HG02943 (cell line): ENCODE results near the gene GLIPR1.
"Not testable (repeated sequence)": the region's sequence is repeated elsewhere in the genome, so short reads cannot be mapped to it uniquely, and the experiment has no call there.

Experiments used
- ATAC-seq: cut with Tn5 transposase; IDR thresholded peaks from one replicate; pipeline ENCODE4 v1.9.1; 2021; ENCODE audit warnings: mild to moderate bottlenecking, low read depth, moderate library complexity; ENCODE audit not compliant: unreplicated experiment

GLIPR1 gene

DNA sequence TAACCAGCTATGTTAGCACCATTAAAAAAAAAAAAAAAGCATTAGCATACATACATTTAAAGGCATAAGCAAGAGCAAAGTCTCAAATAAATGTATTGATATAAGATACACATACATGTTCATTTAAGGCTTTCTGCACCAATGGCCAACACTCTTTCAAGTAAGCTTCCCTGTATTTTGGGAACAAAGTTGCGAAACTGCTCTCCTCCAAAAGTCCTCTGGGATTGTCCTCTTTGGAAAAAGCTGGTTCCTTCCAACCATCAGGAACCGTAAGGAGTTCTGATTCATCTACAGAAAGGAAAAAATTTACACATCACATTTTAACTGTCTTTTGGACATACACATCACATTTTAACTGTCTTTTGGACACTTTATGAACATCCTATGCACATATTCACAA lies 27.6 kb downstream of the GLIPR1 start:
- no peak for ATAC-seq

- ATAC-seq = no peak
Observed at GRCh38 chr12:75509621-75510020, 29.1 kb downstream of the GLIPR1 start.

- peak; percentile 99 for ATAC-seq
Observed at GRCh38 chr12:75511116-75512048, 30.8 kb downstream of the GLIPR1 start, which contains the start of gene KRR1. TSS of gene KRR1 (minus strand) at chr12:75511609. CDS start at chr12:75511597, 12 bp downstream.

- ATAC-seq = not testable (repeated sequence)
Observed at GRCh38 chr12:75521224-75521623, 40.7 kb downstream of the GLIPR1 start.

- ATAC-seq = not testable (repeated sequence)
Observed at GRCh38 chr12:75522124-75522523, 41.6 kb downstream of the GLIPR1 start.

GRCh38 chr12:75525263-75525662 lies 44.7 kb downstream of the GLIPR1 start:
- no peak for ATAC-seq

DNA sequence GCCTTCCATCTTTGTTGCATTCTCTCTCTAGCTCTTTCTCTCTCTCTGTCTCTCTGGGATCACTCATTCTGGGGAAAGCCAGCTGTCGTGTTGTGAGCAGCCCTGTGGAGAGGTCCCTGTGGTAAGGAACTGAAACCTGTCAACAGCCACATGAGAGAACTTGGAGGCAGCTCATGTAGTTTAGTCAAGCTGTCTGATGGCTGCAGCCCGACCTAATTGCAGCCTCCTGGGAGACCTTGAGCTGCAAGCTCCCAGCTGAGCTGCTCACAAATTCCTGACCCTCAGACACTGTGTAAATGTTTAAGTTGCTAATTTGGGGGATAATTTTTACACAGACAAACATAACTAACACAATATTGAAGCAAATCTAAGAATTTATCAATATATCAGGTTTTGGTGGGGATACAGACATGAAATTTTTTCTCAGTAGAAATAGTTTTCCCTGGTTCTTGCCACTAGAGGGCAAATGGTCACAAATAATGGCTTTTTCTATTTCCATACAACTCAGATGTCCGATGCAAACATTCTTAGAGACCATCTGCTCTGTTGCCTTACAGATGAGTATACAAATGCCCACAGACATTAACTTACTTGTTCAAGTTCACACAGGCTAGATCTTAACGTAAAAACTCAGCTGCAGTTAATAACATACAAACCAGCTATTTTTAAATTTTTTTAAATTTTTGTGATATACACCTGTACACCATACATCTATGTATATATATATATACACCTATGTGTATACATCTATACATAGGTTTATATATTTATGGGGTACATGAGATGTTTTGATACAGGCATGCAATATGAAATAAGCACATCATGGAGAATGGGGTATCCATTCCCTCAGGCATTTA lies 46.3 kb downstream of the GLIPR1 start:
- peak; percentile 93 for ATAC-seq

GRCh38 chr12:75528272-75528671 lies 47.7 kb downstream of the GLIPR1 start:
- no peak for ATAC-seq

GRCh38 chr12:75528692-75529091 lies 48.1 kb downstream of the GLIPR1 start:
- ATAC-seq = no peak

DNA sequence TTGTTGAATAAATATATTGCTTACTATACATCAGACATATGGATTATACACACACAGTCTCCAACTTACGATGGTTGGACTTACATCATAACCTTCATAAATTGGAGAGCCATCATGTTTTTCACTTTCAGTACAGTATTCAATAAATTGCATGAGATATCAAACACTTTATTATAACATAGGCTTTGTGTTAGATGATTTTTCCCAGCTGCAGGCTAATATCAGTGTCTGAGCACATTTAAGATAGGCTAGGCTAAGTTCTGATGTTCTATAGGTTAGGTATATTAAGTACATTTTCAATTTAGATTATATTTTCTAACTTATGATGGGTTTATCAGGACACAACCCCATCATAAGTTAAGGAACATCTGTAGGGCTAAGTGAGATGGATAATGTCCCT lies 48.8 kb downstream of the GLIPR1 start:
- no peak for ATAC-seq

DNA sequence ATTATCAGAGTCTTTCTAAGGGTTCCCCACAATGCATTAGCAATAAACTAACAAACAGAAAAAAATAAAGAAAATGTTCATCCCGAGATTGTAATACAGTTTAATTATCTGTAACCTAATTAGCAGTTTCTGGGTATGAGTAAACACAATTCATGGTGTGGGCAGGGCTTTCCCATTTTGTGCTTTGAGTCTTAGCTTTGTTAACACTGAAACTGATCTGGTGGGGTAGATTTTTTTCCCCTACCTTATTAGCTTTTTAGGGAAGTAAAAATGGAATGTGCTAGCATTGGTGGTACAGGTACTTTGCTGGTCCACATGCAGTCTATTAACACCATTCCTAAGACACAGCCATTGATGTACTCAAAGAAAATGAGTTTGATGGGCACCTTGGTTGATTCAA lies 49.3 kb downstream of the GLIPR1 start:
- no peak for ATAC-seq

DNA sequence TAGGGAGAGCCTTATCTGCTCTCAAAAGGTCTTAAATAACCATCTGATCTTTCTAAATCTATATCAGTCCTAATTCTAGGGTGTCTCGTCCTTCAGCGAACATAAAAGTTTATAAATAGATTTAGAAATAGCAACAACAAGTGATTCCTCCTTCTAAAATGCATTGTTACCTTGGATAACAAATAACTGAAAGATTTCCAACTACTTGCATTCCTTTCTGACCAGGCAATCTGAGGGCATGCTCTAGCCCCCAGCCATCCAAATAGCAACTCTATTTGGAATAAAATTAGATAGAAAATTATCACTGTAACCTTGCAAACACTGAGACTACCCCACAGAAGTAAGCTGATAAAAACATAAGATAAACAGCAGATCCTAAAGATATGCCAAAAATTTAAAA lies 52.7 kb downstream of the GLIPR1 start:
- no peak for ATAC-seq

GRCh38 chr12:75539889-75540288 lies 59.3 kb downstream of the GLIPR1 start:
- no peak for ATAC-seq

DNA sequence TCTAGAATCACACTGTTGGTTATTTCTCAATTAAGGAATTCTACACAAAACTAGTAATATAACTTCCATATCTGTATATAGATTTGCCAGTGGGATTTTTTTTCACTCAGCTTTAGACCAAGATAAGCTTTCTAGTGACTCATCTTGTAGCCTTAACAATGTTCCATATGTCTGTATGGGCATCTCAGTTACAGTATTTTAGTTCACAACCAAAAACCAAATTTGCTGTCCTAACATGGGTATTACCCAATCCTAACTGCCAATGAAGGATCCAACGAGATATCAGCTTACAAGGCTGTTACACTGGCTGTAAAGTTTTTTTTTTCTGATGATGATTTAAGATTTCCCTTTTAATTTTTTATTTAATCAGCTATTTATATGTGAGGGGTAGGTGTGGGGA lies 62.4 kb downstream of the GLIPR1 start:
- no peak for ATAC-seq

GRCh38 chr12:75543529-75543928 lies 63.0 kb downstream of the GLIPR1 start:
- no peak for ATAC-seq

GRCh38 chr12:75545636-75546035 lies 65.1 kb downstream of the GLIPR1 start:
- no peak for ATAC-seq

DNA sequence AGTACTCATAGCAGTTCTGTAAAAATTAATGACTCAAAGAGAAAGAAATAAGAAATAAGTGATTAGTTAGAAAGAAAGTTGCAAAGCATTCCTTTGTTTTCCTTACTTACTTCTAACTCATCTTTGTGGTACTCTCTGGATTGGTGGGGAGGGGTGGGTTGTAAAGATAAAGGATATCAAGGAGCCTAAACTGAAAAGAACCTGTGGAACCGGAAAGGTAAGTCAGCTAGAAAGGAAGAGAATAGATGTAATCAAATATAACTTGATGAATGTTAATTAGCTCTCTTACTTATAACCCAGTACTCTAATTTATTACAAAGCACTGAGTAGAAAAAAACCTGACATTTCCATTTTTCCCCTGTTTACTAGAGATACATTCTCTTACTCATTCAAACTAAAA lies 68.3 kb downstream of the GLIPR1 start:
- ATAC-seq = no peak

DNA sequence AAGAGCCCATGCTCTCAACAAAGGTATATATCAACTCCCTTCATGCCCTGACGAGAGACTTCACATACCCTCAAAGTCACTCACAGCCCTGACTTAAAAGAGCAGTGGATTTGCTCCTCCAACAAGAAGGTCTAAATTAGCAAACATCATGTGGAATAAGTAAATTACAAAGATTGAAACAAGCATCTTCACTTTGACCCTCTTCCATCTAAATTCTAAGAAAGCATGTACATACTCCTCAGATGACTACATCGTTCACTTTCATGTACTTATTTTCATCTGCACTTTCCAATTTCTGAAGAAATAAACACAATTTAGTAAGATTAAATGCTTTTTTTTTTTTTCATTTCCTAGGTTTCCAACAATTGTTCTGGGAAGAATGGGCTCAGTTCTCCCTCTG lies 69.4 kb downstream of the GLIPR1 start:
- ATAC-seq = no peak

- no peak for ATAC-seq
Observed at GRCh38 chr12:75550401-75551240, 70.1 kb downstream of the GLIPR1 start.

GRCh38 chr12:75551477-75551876 lies 70.9 kb downstream of the GLIPR1 start:
- no peak for ATAC-seq
